ENCODE results near the gene EPHA3. TPM values are rescaled to one million over a fixed set of nuclear protein-coding genes. Genes with fewer than 3 reads are reported as not detected.

The EPHA3 gene
- total RNA-seq, 3 donors from 2014 or later (not counting 1 experiment from before 2014, with no cell fraction given): not detected

GRCh38 chr3:89061259-89061658 is 46.2 kb upstream of the EPHA3 start:
- Mint-ChIP-seq H3K4me3 (no peak overlapping the region), H3K27me3 (ENCODE audit: low read depth in 2 of 2) (no peaks in the 10 kb centered on the region), H3K9me3 (peaks cover 12 to 28% of the 10 kb centered on the region in 2 donors), H3K4me1 (no peaks in the 10 kb centered on the region), H3K36me3 (peaks cover 4% of the 10 kb centered on the region), H3K27ac (no peak overlapping the region)
- Histone ChIP-seq H3K4me3 (ENCODE audit: low read length) (no peak overlapping the region), H3K4me1 (ENCODE audit: control insufficient read depth, insufficient read depth, low read length) (no peaks in the 10 kb centered on the region), H3K27me3 (ENCODE audit: control insufficient read depth, insufficient read depth, low read length) (no peaks in the 10 kb centered on the region), H3K27ac (ENCODE audit: low read length) (no peak overlapping the region), H3K36me3 (ENCODE audit: control insufficient read depth, insufficient read depth, low read length) (no peaks in the 10 kb centered on the region), H3K9me3 (ENCODE audit: control insufficient read depth, insufficient read depth, low read length) (no peaks in the 10 kb centered on the region)
- TF ChIP-seq, protein P1, sequence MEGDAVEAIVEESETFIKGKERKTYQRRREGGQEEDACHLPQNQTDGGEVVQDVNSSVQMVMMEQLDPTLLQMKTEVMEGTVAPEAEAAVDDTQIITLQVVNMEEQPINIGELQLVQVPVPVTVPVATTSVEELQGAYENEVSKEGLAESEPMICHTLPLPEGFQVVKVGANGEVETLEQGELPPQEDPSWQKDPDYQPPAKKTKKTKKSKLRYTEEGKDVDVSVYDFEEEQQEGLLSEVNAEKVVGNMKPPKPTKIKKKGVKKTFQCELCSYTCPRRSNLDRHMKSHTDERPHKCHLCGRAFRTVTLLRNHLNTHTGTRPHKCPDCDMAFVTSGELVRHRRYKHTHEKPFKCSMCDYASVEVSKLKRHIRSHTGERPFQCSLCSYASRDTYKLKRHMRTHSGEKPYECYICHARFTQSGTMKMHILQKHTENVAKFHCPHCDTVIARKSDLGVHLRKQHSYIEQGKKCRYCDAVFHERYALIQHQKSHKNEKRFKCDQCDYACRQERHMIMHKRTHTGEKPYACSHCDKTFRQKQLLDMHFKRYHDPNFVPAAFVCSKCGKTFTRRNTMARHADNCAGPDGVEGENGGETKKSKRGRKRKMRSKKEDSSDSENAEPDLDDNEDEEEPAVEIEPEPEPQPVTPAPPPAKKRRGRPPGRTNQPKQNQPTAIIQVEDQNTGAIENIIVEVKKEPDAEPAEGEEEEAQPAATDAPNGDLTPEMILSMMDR (IDR thresholded peaks at IDR 0.05): no peak
- DNase-seq (no peak), ATAC-seq (no peak)
- no CpG with 5 or more reads among the region's 2 CpGs for WGBS (ENCODE audit: insufficient coverage)
- intact Hi-C loops (cut with micrococcal nuclease): no loop called here

DNA sequence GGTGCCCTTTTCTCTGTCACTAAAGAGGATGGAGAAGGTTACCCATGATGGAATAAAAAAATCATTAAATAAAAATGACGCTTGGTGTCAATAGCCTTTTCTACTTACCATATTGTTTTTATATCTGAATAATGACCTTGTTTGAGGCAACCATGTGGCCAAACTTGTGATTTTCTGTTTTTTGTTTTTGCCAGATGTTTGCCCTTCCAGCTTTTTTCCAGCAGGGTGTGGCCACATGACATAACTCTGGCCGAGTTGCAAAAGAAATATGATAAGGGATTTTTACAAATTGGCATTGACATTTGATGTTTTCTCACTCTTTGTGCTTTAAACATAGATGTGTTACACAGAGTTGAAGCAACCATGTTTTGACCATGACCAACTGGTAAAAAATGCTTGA is 39.7 kb upstream of the EPHA3 start:
- H3K4me1 Mint-ChIP-seq: no peaks in the 10 kb centered on the region
- intact Hi-C loops (cut with micrococcal nuclease): no loop called here
- no peak overlapping the region for H3K27ac ChIP-seq (ENCODE audit: low read length)
- 87% methylated on average over 2 of the region's 2 CpGs for WGBS (ENCODE audit: insufficient coverage)
- ATAC-seq (no peak), DNase-seq (no peak)
- H3K4me1 ChIP-seq (ENCODE audit: control insufficient read depth, insufficient read depth, low read length): no peaks in the 10 kb centered on the region
- H3K27me3 ChIP-seq (ENCODE audit: control insufficient read depth, insufficient read depth, low read length): no peaks in the 10 kb centered on the region
- no peaks in the 10 kb centered on the region for H3K27me3 Mint-ChIP-seq (ENCODE audit: low read depth in 2 of 2)
- TF ChIP-seq, protein P1 (IDR thresholded peaks at IDR 0.05): no peak
- H3K4me3 Mint-ChIP-seq: no peak overlapping the region
- no peak overlapping the region for H3K4me3 ChIP-seq (ENCODE audit: low read length)
- H3K36me3 ChIP-seq (ENCODE audit: control insufficient read depth, insufficient read depth, low read length): no peaks in the 10 kb centered on the region
- no peaks in the 10 kb centered on the region for H3K9me3 ChIP-seq (ENCODE audit: control insufficient read depth, insufficient read depth, low read length)
- no peak overlapping the region for H3K27ac Mint-ChIP-seq
- H3K9me3 Mint-ChIP-seq: peaks cover 9 to 11% of the 10 kb centered on the region in 2 donors
- H3K36me3 Mint-ChIP-seq: no peaks in the 10 kb centered on the region

- no peaks in the 10 kb centered on the region for H3K27me3 ChIP-seq (ENCODE audit: control insufficient read depth, insufficient read depth, low read length)
- Mint-ChIP-seq H3K27me3 (ENCODE audit: low read depth in 2 of 2) (no peaks in the 10 kb centered on the region), H3K4me3 (no peak overlapping the region), H3K27ac (no peak overlapping the region), H3K36me3 (peaks cover 8% of the 10 kb centered on the region), H3K4me1 (no peaks in the 10 kb centered on the region), H3K9me3 (peaks cover 12 to 16% of the 10 kb centered on the region in 2 donors)
- no peak overlapping the region for H3K4me3 ChIP-seq (ENCODE audit: low read length)
- ATAC-seq (no peak), DNase-seq (no peak)
- intact Hi-C loops (cut with micrococcal nuclease): no loop called here
- H3K4me1 ChIP-seq (ENCODE audit: control insufficient read depth, insufficient read depth, low read length): no peaks in the 10 kb centered on the region
- H3K27ac ChIP-seq (ENCODE audit: low read length): no peak overlapping the region
- H3K36me3 ChIP-seq (ENCODE audit: control insufficient read depth, insufficient read depth, low read length): no peaks in the 10 kb centered on the region
- 45% methylated on average over 1 of the region's 2 CpGs for WGBS (ENCODE audit: insufficient coverage)
- H3K9me3 ChIP-seq (ENCODE audit: control insufficient read depth, insufficient read depth, low read length): no peaks in the 10 kb centered on the region
- TF ChIP-seq, protein P1 (IDR thresholded peaks at IDR 0.05): no peak
These were observed 34.8 kb upstream of the EPHA3 start for GRCh38 chr3:89072642-89073041.

DNA sequence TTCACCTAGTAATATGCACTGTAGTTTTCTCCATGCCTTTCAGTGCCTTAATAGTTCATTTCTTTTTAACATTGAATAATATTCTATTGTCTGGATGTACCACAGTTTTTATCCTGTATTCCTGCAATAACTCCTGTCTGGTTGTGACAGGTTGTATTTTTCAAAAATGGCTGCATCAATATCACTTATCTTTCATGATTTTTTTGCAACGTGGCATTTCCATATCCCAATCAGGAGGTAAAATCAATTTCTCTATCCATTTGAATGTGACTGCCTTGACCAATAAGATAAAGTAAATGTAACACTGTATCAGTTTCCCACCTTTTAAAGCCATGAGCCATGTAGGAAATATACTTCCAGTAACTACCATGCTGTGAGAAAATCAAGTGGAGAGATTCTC is 27.5 kb upstream of the EPHA3 start:
- H3K9me3 ChIP-seq (ENCODE audit: control insufficient read depth, insufficient read depth, low read length): no peaks in the 10 kb centered on the region
- intact Hi-C loops (cut with micrococcal nuclease): no loop called here
- Mint-ChIP-seq H3K4me3 (no peak overlapping the region), H3K36me3 (peaks cover 3% of the 10 kb centered on the region), H3K27ac (no peak overlapping the region), H3K4me1 (no peaks in the 10 kb centered on the region), H3K9me3 (peaks cover 14 to 32% of the 10 kb centered on the region in 2 donors), H3K27me3 (ENCODE audit: low read depth in 2 of 2) (no peaks in the 10 kb centered on the region)
- H3K4me3 ChIP-seq (ENCODE audit: low read length): no peak overlapping the region
- no peaks in the 10 kb centered on the region for H3K36me3 ChIP-seq (ENCODE audit: control insufficient read depth, insufficient read depth, low read length)
- DNase-seq: no peak
- TF ChIP-seq, protein P1 (IDR thresholded peaks at IDR 0.05): no peak
- ATAC-seq: no peak
- 63% methylated on average over 1 of the region's 1 CpG for WGBS (ENCODE audit: insufficient coverage)
- H3K27ac ChIP-seq (ENCODE audit: low read length): no peak overlapping the region
- no peaks in the 10 kb centered on the region for H3K4me1 ChIP-seq (ENCODE audit: control insufficient read depth, insufficient read depth, low read length)
- H3K27me3 ChIP-seq (ENCODE audit: control insufficient read depth, insufficient read depth, low read length): no peaks in the 10 kb centered on the region
